Stomach (tissue), 9 donors: ENCODE data around the gene MS4A4E. TPM values are rescaled to one million over a fixed set of nuclear protein-coding genes. Genes with fewer than 3 reads are reported as not detected.
"Not testable (repeated sequence)": the region's sequence is repeated elsewhere in the genome, so short reads cannot be mapped to it uniquely, and the experiment has no call there.

Experiments
- DNase-seq, 2 donors: peaks; one replicate each; pipeline versions ENCODE4 v3.0.0 to v3.0.0-alpha.2; 2013 to 2019
- H3K27ac ChIP-seq, 5 donors: fragments of 200-600 bp in 4 of 5; sonication (generic) in 4 of 5; one replicate each; pipeline ENCODE4 v1.5.1; 2013 to 2019; ENCODE audit warnings: mild to moderate bottlenecking in 1 of 5, moderate library complexity in 1 of 5
- H3K27me3 ChIP-seq, 3 donors: fragments of 200-600 bp; sonication (generic); one replicate each; pipeline ENCODE4 v1.5.1; 2017 to 2019; ENCODE audit warnings: mixed run types in 1 of 3
- H3K36me3 ChIP-seq, 4 donors: fragments of 200-600 bp; sonication (generic); 1 replicate in 3 of 4; 2 replicates in 1 of 4; pipeline ENCODE4 v1.5.1; 2016 to 2019
- H3K4me1 ChIP-seq, 4 donors: fragments of 200-600 bp; sonication (generic); one replicate each; pipeline ENCODE4 v1.5.1; 2016 to 2019
- H3K4me3 ChIP-seq, 4 donors: fragments of 200-600 bp; sonication (generic) in 3 of 4; one replicate each; pipeline ENCODE4 v1.5.1; 2016 to 2019; ENCODE audit warnings: mild to moderate bottlenecking in 1 of 4
- H3K9me3 ChIP-seq, 4 donors: fragments of 200-600 bp; sonication (generic); one replicate each; pipeline ENCODE4 v1.5.1; 2016 to 2019
- EP300 ChIP-seq: sonication (generic); formaldehyde crosslinking; IDR thresholded peaks from one replicate; pipeline ENCODE4 v1.6.1; 2017; ENCODE audit warnings: antibody characterized with exemption
- POLR2A ChIP-seq, 4 donors: fragments of 450-650 bp; IDR thresholded peaks; one replicate each; pipeline ENCODE4 v1.6.1; 2016; ENCODE audit warnings: antibody characterized with exemption in 4 of 4, control low read depth in 2 of 4, mild to moderate bottlenecking in 1 of 4, moderate library complexity in 1 of 4
- POLR2AphosphoS5 ChIP-seq, 3 donors: sonication (generic); formaldehyde crosslinking; IDR thresholded peaks; one replicate each; pipeline ENCODE4 v1.6.1; 2016; ENCODE audit warnings: antibody characterized with exemption in 3 of 3
- WGBS, 5 donors: extraction: QIAGEN DNeasy Blood & Tissue Kit in 3 of 5; methylation state at CpG; one replicate each; pipeline versions ENCODE4 v1.1.5 to v1.1.7; 2013 to 2018; 5-methylcytosine and 5-hydroxymethylcytosine counted together
- intact Hi-C: fragments of 100-400 bp; cut with DNase I; formaldehyde crosslinking; loops from one replicate; pipeline ENCODE4 v1.15.1; 2023; ENCODE audit warnings: low total_unique reads
- polyA plus RNA-seq, 3 donors: library from polyadenylated mRNA; stranded (reverse); fragments of 200-250 nt; gene quantifications; one replicate each; pipeline ENCODE4 v1.2.3, GENCODE V29; 2013
- small RNA-seq, 4 donors: library from RNA; depleted of rRNA; stranded (forward); fragments of <200 nt; gene quantifications; one replicate each; pipeline ENCODE3, GENCODE V24; 2016
- total RNA-seq, 5 donors: library from RNA; depleted of rRNA; stranded (reverse); fragments of >200 nt; gene quantifications; one replicate each; pipeline versions ENCODE4 v1.1.0 to v1.2.3, GENCODE V29; 2014 to 2016
- TF ChIP-seq, protein P1 (sequence below), 7 experiments: fragments of 450-650 bp in 4 of 7; fragments of 200-600 bp in 3 of 7; sonication (generic) in 3 of 7; IDR thresholded peaks; one replicate each; pipeline ENCODE4 v1.5.1; 2016 to 2019; ENCODE audit warnings: antibody characterized with exemption in 7 of 7, control low read depth in 2 of 7, mild to moderate bottlenecking in 1 of 7
- donor health status: healthy with polysubstance abuse.
- donor health status: Bipolar disorder and iron deficiency.
- donor health status: healthy.

The MS4A4E gene
- total and polyA plus RNA-seq, 8 donors = 0.25 to 16.2 (median 1.8) TPM; not detected in 2

- Histone ChIP-seq H3K36me3 (no peaks in the 10 kb centered on the region), H3K27me3 (no peaks in the 10 kb centered on the region), H3K27ac (no peak overlapping the region), H3K9me3 (no peaks in the 10 kb centered on the region), H3K4me1 (no peaks in the 10 kb centered on the region), H3K4me3 (no peak overlapping the region)
- DNase-seq = no peak
- intact Hi-C loops = no loop called here
- 41 to 77% (median 47%) methylated on average over 3 of the region's 3 CpGs for WGBS, 5 donors
- TF ChIP-seq, protein P1, sequence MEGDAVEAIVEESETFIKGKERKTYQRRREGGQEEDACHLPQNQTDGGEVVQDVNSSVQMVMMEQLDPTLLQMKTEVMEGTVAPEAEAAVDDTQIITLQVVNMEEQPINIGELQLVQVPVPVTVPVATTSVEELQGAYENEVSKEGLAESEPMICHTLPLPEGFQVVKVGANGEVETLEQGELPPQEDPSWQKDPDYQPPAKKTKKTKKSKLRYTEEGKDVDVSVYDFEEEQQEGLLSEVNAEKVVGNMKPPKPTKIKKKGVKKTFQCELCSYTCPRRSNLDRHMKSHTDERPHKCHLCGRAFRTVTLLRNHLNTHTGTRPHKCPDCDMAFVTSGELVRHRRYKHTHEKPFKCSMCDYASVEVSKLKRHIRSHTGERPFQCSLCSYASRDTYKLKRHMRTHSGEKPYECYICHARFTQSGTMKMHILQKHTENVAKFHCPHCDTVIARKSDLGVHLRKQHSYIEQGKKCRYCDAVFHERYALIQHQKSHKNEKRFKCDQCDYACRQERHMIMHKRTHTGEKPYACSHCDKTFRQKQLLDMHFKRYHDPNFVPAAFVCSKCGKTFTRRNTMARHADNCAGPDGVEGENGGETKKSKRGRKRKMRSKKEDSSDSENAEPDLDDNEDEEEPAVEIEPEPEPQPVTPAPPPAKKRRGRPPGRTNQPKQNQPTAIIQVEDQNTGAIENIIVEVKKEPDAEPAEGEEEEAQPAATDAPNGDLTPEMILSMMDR (IDR thresholded peaks at IDR 0.05) = no peak
- TF ChIP-seq POLR2A (IDR thresholded peaks at IDR 0.05) (no peak), EP300 (no peak), POLR2AphosphoS5 (IDR thresholded peaks at IDR 0.05) (no peak)
These were observed 84.3 kb downstream of the MS4A4E start for GRCh38 chr11:60158636-60159035.

- TF ChIP-seq EP300 = no peak
- TF ChIP-seq, protein P1 (IDR thresholded peaks at IDR 0.05) = no peak
- TF ChIP-seq POLR2A (IDR thresholded peaks at IDR 0.05) = no peak
- TF ChIP-seq POLR2AphosphoS5 (IDR thresholded peaks at IDR 0.05) = no peak
- H3K27ac ChIP-seq = no peak overlapping the region
- WGBS, 5 donors = 64 to 76% (median 69%) methylated on average over 3 of the region's 3 CpGs
- no peaks in the 10 kb centered on the region for H3K4me1 ChIP-seq
- H3K4me3 ChIP-seq = no peak overlapping the region
- intact Hi-C loops = no loop called here
- no peak for DNase-seq
- H3K36me3 ChIP-seq = no peaks in the 10 kb centered on the region
- no peaks in the 10 kb centered on the region for H3K27me3 ChIP-seq
- H3K9me3 ChIP-seq = no peaks in the 10 kb centered on the region
These were observed 87.0 kb downstream of the MS4A4E start for GRCh38 chr11:60155931-60156330.

DNA sequence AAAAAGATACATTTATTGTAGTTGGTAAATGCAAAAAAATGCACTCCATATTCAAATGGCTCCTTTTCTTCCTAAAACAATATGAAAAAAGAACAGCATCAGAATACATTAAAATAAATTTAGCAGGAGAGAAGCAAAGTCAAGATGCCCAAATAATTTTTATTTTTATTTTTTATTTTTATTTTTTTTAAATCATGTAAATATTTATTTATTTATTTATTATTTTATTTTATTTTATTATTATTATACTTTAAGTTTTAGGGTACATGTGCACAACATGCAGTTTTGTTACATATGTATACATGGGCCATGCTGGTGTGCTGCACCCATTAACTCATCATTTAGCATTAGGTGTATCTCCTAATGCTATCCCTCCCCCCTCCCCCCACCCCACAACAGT is 90.2 kb downstream of the MS4A4E start:
- H3K4me1 ChIP-seq, H3K27me3 ChIP-seq, intact Hi-C loops, H3K27ac ChIP-seq, DNase-seq, H3K9me3 ChIP-seq, H3K4me3 ChIP-seq, H3K36me3 ChIP-seq: not testable (repeated sequence)

DNA sequence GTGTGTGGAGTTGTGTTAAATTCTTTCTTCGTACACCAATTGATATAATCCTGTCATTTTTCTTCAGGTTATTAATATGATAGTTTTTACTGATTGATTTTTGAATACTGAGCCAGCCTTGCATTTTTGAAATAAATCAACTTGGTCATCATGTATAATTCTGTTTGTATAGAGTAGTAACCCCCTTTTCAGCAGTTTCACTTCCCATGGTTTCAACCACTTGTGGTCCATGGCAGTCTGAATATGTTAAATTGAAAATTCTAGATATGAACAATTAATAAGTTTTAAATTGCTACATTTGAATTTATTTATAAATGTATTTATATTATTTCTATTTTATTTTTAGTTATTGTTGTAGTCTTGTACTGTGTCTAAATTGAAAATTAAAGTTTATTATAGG is 92.7 kb downstream of the MS4A4E start:
- no peaks in the 10 kb centered on the region for H3K4me1 ChIP-seq
- no peak overlapping the region for H3K4me3 ChIP-seq
- H3K27ac ChIP-seq = no peak overlapping the region
- H3K36me3 ChIP-seq = no peaks in the 10 kb centered on the region
- TF ChIP-seq POLR2A (IDR thresholded peaks at IDR 0.05) (no peak), POLR2AphosphoS5 (IDR thresholded peaks at IDR 0.05) (no peak), EP300 (no peak)
- TF ChIP-seq, protein P1 (IDR thresholded peaks at IDR 0.05) = no peak
- intact Hi-C loops = no loop called here
- no peaks in the 10 kb centered on the region for H3K27me3 ChIP-seq
- 74 to 98% (median 81%) methylated on average over 1 of the region's 1 CpG for WGBS, 5 donors
- no peak for DNase-seq
- H3K9me3 ChIP-seq = no peaks in the 10 kb centered on the region

Small RNA genes lying within 50 kb of the gene (small RNA-seq; reads per million reads assigned to genes)
- gene MIR6503 = 0.10 to 2.9 (median 0.71) reads per million in 4 donors

Other genes with a start within 250 kb of the MS4A4E start
- not detected for gene OOSP4B, start 226.0 kb downstream of the MS4A4E start, total RNA-seq
- gene OOSP4B, start 226.0 kb downstream of the MS4A4E start, polyA plus RNA-seq = not detected
- not detected for gene OOSP2, start 202.7 kb downstream of the MS4A4E start, total RNA-seq
- not detected for gene OOSP2, start 202.7 kb downstream of the MS4A4E start, polyA plus RNA-seq
- gene MS4A3, start 186.5 kb downstream of the MS4A4E start, total RNA-seq = 1 to 10 TPM in 1 of 5 donors, not detected in 4; 2.4 TPM
- gene MS4A3, start 186.5 kb downstream of the MS4A4E start, polyA plus RNA-seq = under 1 TPM in 2 of 3 donors, not detected in 1; 0.08 to 0.61 TPM
- gene MS4A2, start 154.5 kb downstream of the MS4A4E start, total RNA-seq = 1 to 10 TPM in 2 of 5 donors, under 1 TPM in 1, not detected in 2; 0.58 to 7.4 (median 1.7) TPM
- 1 to 10 TPM in 2 of 3 donors, under 1 TPM in 1; 0.23 to 7.9 (median 1.2) TPM for gene MS4A2, start 154.5 kb downstream of the MS4A4E start, polyA plus RNA-seq
- gene MS4A6A, start 60.1 kb downstream of the MS4A4E start, total RNA-seq = 10 to 100 TPM in 4 of 5 donors, 1 to 10 TPM in 1; 6.7 to 97.4 (median 53.2) TPM
- 10 to 100 TPM; 21.0 to 35.6 (median 34.2) TPM for gene MS4A6A, start 60.1 kb downstream of the MS4A4E start, polyA plus RNA-seq
- gene MS4A4A, start 37.5 kb upstream of the MS4A4E start, total RNA-seq = 10 to 100 TPM in 2 of 5 donors, 1 to 10 TPM in 2, not detected in 1; 1.4 to 28.1 (median 14.6) TPM
- 10 to 100 TPM in 1 of 3 donors, 1 to 10 TPM in 2; 5.4 to 12.0 (median 6.6) TPM for gene MS4A4A, start 37.5 kb upstream of the MS4A4E start, polyA plus RNA-seq
- gene MS4A6E, start 84.1 kb upstream of the MS4A4E start, total RNA-seq = not detected
- not detected for gene MS4A6E, start 84.1 kb upstream of the MS4A4E start, polyA plus RNA-seq
- gene MS4A7, start 135.4 kb upstream of the MS4A4E start, total RNA-seq = 10 to 100 TPM in 3 of 5 donors, under 1 TPM in 1, not detected in 1; 0.58 to 43.3 (median 20.1) TPM
- gene MS4A7, start 135.4 kb upstream of the MS4A4E start, polyA plus RNA-seq = 10 to 100 TPM in 2 of 3 donors, 1 to 10 TPM in 1; 1.7 to 13.3 (median 10.9) TPM
- 1 to 10 TPM in 2 of 5 donors, under 1 TPM in 1, not detected in 2; under 0.01 to 4.1 (median 4.1) TPM for gene MS4A14, start 153.3 kb upstream of the MS4A4E start, total RNA-seq
- under 1 TPM in 2 of 3 donors, not detected in 1; 0.12 to 0.18 TPM for gene MS4A14, start 153.3 kb upstream of the MS4A4E start, polyA plus RNA-seq
- gene MS4A5, start 186.4 kb upstream of the MS4A4E start, total RNA-seq = not detected
- not detected for gene MS4A5, start 186.4 kb upstream of the MS4A4E start, polyA plus RNA-seq
- gene MS4A1, start 212.7 kb upstream of the MS4A4E start, total RNA-seq = 1 to 10 TPM in 2 of 5 donors, under 1 TPM in 2, not detected in 1; 0.29 to 3.9 (median 2.2) TPM
- 1 to 10 TPM in 2 of 3 donors, under 1 TPM in 1; 0.12 to 8.8 (median 1.2) TPM for gene MS4A1, start 212.7 kb upstream of the MS4A4E start, polyA plus RNA-seq
- gene MS4A12, start 249.6 kb upstream of the MS4A4E start, total RNA-seq = 1 to 10 TPM in 2 of 5 donors, not detected in 3; 2.9 to 4.6 TPM
- 1 to 10 TPM in 1 of 3 donors, not detected in 2; 1.1 TPM for gene MS4A12, start 249.6 kb upstream of the MS4A4E start, polyA plus RNA-seq